H1 (cell line): Measurements from ENCODE around the gene FHL2. TPM values are rescaled to one million over a fixed set of nuclear protein-coding genes. Genes with fewer than 3 reads are reported as not detected.

ENCODE experiments used
- CTCF ChIA-PET: fragments of 300-600 bp; sonication (Branson Sonifier 250); formaldehyde crosslinking; loops from one replicate; lab custom pipeline; 2021; ENCODE audit not compliant: partially characterized antibody; lab: Charles Lee
- POLR2A ChIA-PET: fragments of 300-600 bp; sonication (Branson Sonifier 250); formaldehyde crosslinking; loops from one replicate; lab custom pipeline; 2021; ENCODE audit warnings: inconsistent platforms; ENCODE audit not compliant: partially characterized antibody; lab: Charles Lee
- DNase-seq, 2 experiments: peaks; one replicate each; pipeline versions ENCODE4 v3.0.0 to v3.0.0-alpha.2; 2010 to 2022; ENCODE audit warnings: low spot score in 2 of 2, low read depth in 1 of 2, mixed read lengths in 1 of 2
- FAIRE-seq: peaks from 2 replicates; lab custom pipeline; 2011; peaks lifted over from hg19 to GRCh38; lab: Jason Lieb, UNC
- H2AFZ ChIP-seq: 2 replicates; pipeline ENCODE4 v1.8.1; 2012; ENCODE audit warnings: low read length, inconsistent platforms
- H2AK5ac ChIP-seq: 2 replicates; pipeline ENCODE4 v1.6.1; 2013; ENCODE audit warnings: low read depth, low read length
- H2BK120ac ChIP-seq: replicated peaks from 2 replicates; pipeline ENCODE3; 2013; ENCODE audit warnings: low read depth, low read length, inconsistent platforms
- H2BK12ac ChIP-seq: 2 replicates; pipeline ENCODE4 v1.6.1; 2013; ENCODE audit warnings: low read depth, low read length
- H2BK15ac ChIP-seq: 2 replicates; pipeline ENCODE4 v1.6.1; 2013; ENCODE audit warnings: low read length
- H2BK20ac ChIP-seq: 2 replicates; pipeline ENCODE4 v1.6.1; 2013; ENCODE audit warnings: low read length
- H2BK5ac ChIP-seq: 2 replicates; pipeline ENCODE4 v1.6.1; 2013; ENCODE audit warnings: low read depth, low read length
- H3K14ac ChIP-seq: 2 replicates; pipeline ENCODE4 v1.6.1; 2013; ENCODE audit warnings: inconsistent platforms; ENCODE audit not compliant: insufficient read length
- H3K18ac ChIP-seq: 2 replicates; pipeline ENCODE4 v1.6.1; 2013; ENCODE audit warnings: low read length; ENCODE audit errors: extremely low read depth
- H3K23ac ChIP-seq: 2 replicates; pipeline ENCODE4 v1.6.1; 2013; ENCODE audit warnings: inconsistent platforms; ENCODE audit not compliant: insufficient read length
- H3K23me2 ChIP-seq: 2 replicates; pipeline ENCODE4 v1.6.1; 2013; ENCODE audit warnings: low read depth, low read length
- H3K27ac ChIP-seq: 2 replicates; pipeline ENCODE4 v1.6.1; 2011; ENCODE audit warnings: low read depth, low read length, inconsistent platforms
- H3K27me3 ChIP-seq, 4 experiments: replicated peaks in 1 of 4; 1 replicate in 1 of 4; 2 replicates in 3 of 4; pipeline versions ENCODE4 v1.6.1 to v1.8.1; 2011 to 2013; ENCODE audit warnings: low read length in 3 of 4, mild to moderate bottlenecking in 3 of 4, inconsistent platforms in 2 of 4, mixed read lengths in 2 of 4, moderate library complexity in 1 of 4; ENCODE audit not compliant: control insufficient read depth in 3 of 4, insufficient read depth in 3 of 4; ENCODE audit errors: extremely low read depth in 1 of 4
- H3K36me3 ChIP-seq, 4 experiments: 2 replicates each; pipeline versions ENCODE4 v1.6.1 to v1.8.1; 2011 to 2013; ENCODE audit warnings: mild to moderate bottlenecking in 4 of 4, low read length in 3 of 4, moderate library complexity in 2 of 4, control low read depth in 1 of 4, inconsistent platforms in 1 of 4; ENCODE audit not compliant: insufficient read depth in 4 of 4, control insufficient read depth in 2 of 4
- H3K4ac ChIP-seq: replicated peaks from 2 replicates; pipeline ENCODE3; 2013; ENCODE audit warnings: low read length, low read depth, mixed read lengths, inconsistent platforms; ENCODE audit not compliant: insufficient read length
- H3K4me1 ChIP-seq, 4 experiments: replicated peaks in 1 of 4; 1 replicate in 1 of 4; 2 replicates in 3 of 4; pipeline versions ENCODE4 v1.6.1 to v1.8.1; 2011 to 2013; ENCODE audit warnings: low read length in 3 of 4, inconsistent platforms in 2 of 4, mixed read lengths in 1 of 4; ENCODE audit not compliant: insufficient read depth in 4 of 4, control insufficient read depth in 3 of 4
- H3K4me2 ChIP-seq, 2 experiments: 2 replicates each; pipeline versions ENCODE4 v1.6.1 to v1.8.1; 2011 to 2013; ENCODE audit warnings: low read depth in 2 of 2, low read length in 2 of 2, control low read depth in 1 of 2, inconsistent platforms in 1 of 2, mild to moderate bottlenecking in 1 of 2; ENCODE audit not compliant: insufficient read depth in 1 of 2
- H3K4me3 ChIP-seq, 4 experiments: fragments of 200-600, 300-600 bp in 1 of 4; sonication (generic), shearing (Covaris generic), sonication (Bioruptor Twin) in 1 of 4; 2 replicates each; pipeline versions ENCODE4 v1.5.1 to v1.8.1; 2011 to 2016; ENCODE audit warnings: low read length in 4 of 4, low read depth in 3 of 4, control low read depth in 2 of 4, inconsistent platforms in 2 of 4, mild to moderate bottlenecking in 2 of 4, mixed read lengths in 1 of 4, moderate library complexity in 1 of 4; ENCODE audit not compliant: insufficient read depth in 2 of 4; ENCODE audit errors: extremely low read depth in 1 of 4
- H3K56ac ChIP-seq: replicated peaks from 2 replicates; pipeline ENCODE3; 2013; ENCODE audit warnings: low read depth, mild to moderate bottlenecking, mixed read lengths, low read length, inconsistent platforms; ENCODE audit not compliant: insufficient read length
- H3K79me1 ChIP-seq: 2 replicates; pipeline ENCODE4 v1.6.1; 2013; ENCODE audit warnings: low read depth, low read length, control low read depth
- H3K79me2 ChIP-seq, 2 experiments: 2 replicates each; pipeline versions ENCODE4 v1.6.1 to v1.8.1; 2012 to 2013; ENCODE audit warnings: low read length in 2 of 2, mild to moderate bottlenecking in 2 of 2, inconsistent platforms in 1 of 2; ENCODE audit not compliant: insufficient read depth in 2 of 2, control insufficient read depth in 1 of 2
- H3K9ac ChIP-seq, 4 experiments: replicated peaks in 1 of 4; 1 replicate in 1 of 4; 2 replicates in 3 of 4; pipeline versions ENCODE4 v1.6.1 to v1.8.1; 2011 to 2013; ENCODE audit warnings: low read depth in 3 of 4, low read length in 3 of 4, control low read depth in 2 of 4, mild to moderate bottlenecking in 2 of 4, moderate library complexity in 2 of 4, inconsistent platforms in 1 of 4; ENCODE audit errors: extremely low read depth in 1 of 4
- H3K9me3 ChIP-seq, 2 experiments: 2 replicates each; pipeline versions ENCODE4 v1.6.1 to v1.8.1; 2012 to 2013; ENCODE audit warnings: mild to moderate bottlenecking in 2 of 2, moderate library complexity in 2 of 2, control low read depth in 1 of 2, inconsistent platforms in 1 of 2, low read depth in 1 of 2, low read length in 1 of 2, mixed read lengths in 1 of 2; ENCODE audit not compliant: insufficient read depth in 2 of 2
- H4K20me1 ChIP-seq, 2 experiments: replicated peaks in 1 of 2; 2 replicates each; pipeline versions ENCODE3 to v1.8.1; 2011 to 2013; ENCODE audit warnings: inconsistent platforms in 2 of 2, low read length in 2 of 2, mild to moderate bottlenecking in 1 of 2; ENCODE audit not compliant: insufficient read depth in 2 of 2, control insufficient read depth in 1 of 2
- H4K5ac ChIP-seq: 2 replicates; pipeline ENCODE4 v1.6.1; 2013; ENCODE audit warnings: low read length, low read depth, mixed read lengths, inconsistent platforms; ENCODE audit not compliant: insufficient read length
- H4K8ac ChIP-seq: 2 replicates; pipeline ENCODE4 v1.8.0; 2013; ENCODE audit warnings: mild to moderate bottlenecking, moderate library complexity, low read length, inconsistent platforms; ENCODE audit not compliant: insufficient read depth; ENCODE audit errors: extremely low read depth
- H4K91ac ChIP-seq: replicated peaks from 2 replicates; pipeline ENCODE3; 2013; ENCODE audit warnings: low read length, mixed read lengths, inconsistent platforms; ENCODE audit not compliant: insufficient read length
- SIN3A ChIP-seq, 2 experiments: IDR thresholded peaks in 1 of 2; conservative IDR thresholded peaks in 1 of 2; 2 replicates each; pipeline ENCODE4 v1.6.1; 2011 to 2012; ENCODE audit warnings: low read length in 2 of 2, improper control_type of control experiment in 1 of 2, low read depth in 1 of 2, mild to moderate bottlenecking in 1 of 2
- ZNF274 ChIP-seq: IDR thresholded peaks from 2 replicates; pipeline ENCODE4 v1.7.0; 2012; ENCODE audit warnings: low read length, borderline replicate concordance; ENCODE audit errors: extremely low read depth
- WGBS, 2 experiments: shearing (Covaris generic) in 1 of 2; methylation state at CpG; one replicate each; pipeline versions ENCODE4 v1.1.6 to v1.1.7; 2013 to 2015; ENCODE audit warnings: low lambda C conversion rate in 2 of 2, mixed read lengths in 2 of 2, inconsistent platforms in 1 of 2, low coverage in 1 of 2, missing lambda C conversion rate in 1 of 2; ENCODE audit not compliant: insufficient replicate concordance in 2 of 2, insufficient coverage in 1 of 2, insufficient read length in 1 of 2; ENCODE audit errors: extremely low coverage in 1 of 2, missing lambda C conversion rate in 1 of 2; 5-methylcytosine and 5-hydroxymethylcytosine counted together
- polyA plus RNA-seq, 7 experiments: library from polyadenylated mRNA; depleted of rRNA in 3 of 7; stranded (reverse) in 5 of 7; unstranded in 2 of 7; fragments of >200 nt in 5 of 7; fragments of 200-250 nt in 2 of 7; gene quantifications; 1 replicate in 5 of 7; 2 replicates in 1 of 7; 4 replicates in 1 of 7; pipeline versions ENCODE4 v1.2.1 to v1.2.3, GENCODE V29; 2011 to 2013; ENCODE audit warnings: missing spikeins in 2 of 7, mixed read lengths in 2 of 7
- total RNA-seq: library from RNA; stranded (reverse); fragmentation: NEBNext Ultra II Directional; extraction: Animal tissue kit (Norgen Biotek cat#: 25700); gene quantifications from 2 replicates; pipeline ENCODE4 v1.2.1, GENCODE V29; 2021
- TF ChIP-seq, protein P1 (sequence below): IDR thresholded peaks from 2 replicates; pipeline ENCODE4 v1.6.1; 2012; ENCODE audit warnings: inconsistent platforms
- TF ChIP-seq, protein P2 (sequence below): IDR thresholded peaks from 2 replicates; pipeline ENCODE4 v1.6.1; 2012; ENCODE audit warnings: inconsistent platforms

Gene FHL2
- total and polyA plus RNA-seq, 2 of the 8 experiments (the other 6 are each of a cell fraction or from before 2014, with no cell fraction given): 33.2 to 64.3 TPM

DNA sequence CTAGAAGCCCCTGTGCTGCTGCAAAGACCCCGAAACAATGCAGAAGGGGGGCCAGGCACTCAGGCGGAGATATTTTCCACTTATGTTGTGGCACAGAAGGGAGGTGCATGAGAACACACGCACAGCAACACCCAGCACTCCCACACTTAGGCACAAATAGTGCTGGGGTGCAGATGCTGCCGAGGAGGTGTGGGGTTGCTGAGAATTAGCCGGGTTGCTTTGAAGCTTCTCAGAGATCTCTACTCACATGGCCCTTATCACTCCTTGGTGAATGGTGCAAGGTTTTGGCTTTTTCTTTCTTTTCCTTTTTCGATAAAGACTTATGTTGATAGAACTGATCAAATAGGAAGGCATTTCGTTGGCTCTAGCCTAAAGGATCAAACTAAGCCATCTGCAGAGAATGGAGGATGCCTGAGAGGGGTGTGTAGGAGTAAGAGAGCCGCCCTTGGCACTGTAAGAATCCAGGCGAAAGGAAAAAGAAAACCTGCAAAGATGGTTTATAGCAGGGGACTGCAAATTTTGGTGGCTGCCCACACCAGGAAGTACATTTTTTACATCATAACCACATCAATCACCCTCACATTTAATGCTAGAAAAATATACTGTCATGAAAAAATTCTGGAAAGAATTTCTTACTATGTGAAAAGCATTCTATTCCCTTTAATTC lies 27.9 kb upstream of the FHL2 start:
- Histone ChIP-seq H4K5ac (no peak overlapping the region), H3K9me3 (no peaks in the 10 kb centered on the region), H2AFZ (peak overlapping the region; percentile 92; the same call in 1 of the 2 replicates), H2AK5ac (no peak overlapping the region), H3K79me2 (no peaks in the 10 kb centered on the region), H3K36me3 (no peaks in the 10 kb centered on the region), H2BK12ac (peak overlapping the region; percentile 78; the same call in 1 of the 2 replicates), H2BK15ac (no peak overlapping the region), H3K56ac (no peak overlapping the region), H3K14ac (no peak overlapping the region), H2BK20ac (0 out of 2 replicates have a peak overlapping the region, but pooled peaks have one; percentile 43), H3K27me3 (no peaks in the 10 kb centered on the region), H3K4ac (no peak overlapping the region), H4K91ac (no peak overlapping the region), H2BK5ac (peak overlapping the region; percentile 67; the same call in 1 of the 2 replicates), H4K20me1 (no peaks in the 10 kb centered on the region), H3K4me2 (peak overlapping the region in 1 of 2 experiments; percentile 22; a peak in 2 of 4 replicates), H3K4me1 (peaks cover 3 to 19% (median 11%) of the 10 kb centered on the region in 4 experiments; a peak in 6 of 7 replicates), H3K18ac (peak overlapping the region; percentile 76), H3K23ac (no peak overlapping the region), H2BK120ac (no peak overlapping the region), H3K79me1 (no peaks in the 10 kb centered on the region; the same call in 1 of the 2 replicates), H3K27ac (no peak overlapping the region), H3K23me2 (no peaks in the 10 kb centered on the region), H3K9ac (no peak overlapping the region), H3K4me3 (peak overlapping the region in 1 of 4 experiments; percentile 12; a peak in 1 of 8 replicates), H4K8ac (no peak overlapping the region)
- DNase-seq (no peak), FAIRE-seq (no peak)
- CTCF ChIA-PET: interaction anchor here (0.8 to 1.6 kb wide), 4 partner anchors 8 to 29 kb away, joined by 3 read pairs; partner anchors contain the start of gene FHL2
- 66% methylated on average over 9 of the region's 9 CpGs; no CpG with 5 or more reads in 1 of the 2 experiments for WGBS, 2 experiments
- POLR2A ChIA-PET: interaction anchor here (1.0 to 2.5 kb wide), 4 partner anchors 23 to 48 kb away, joined by 3 to 13 read pairs (median 4); partner anchors contain the start of gene FHL2
- no peak for TF ChIP-seq SIN3A (conservative IDR thresholded peaks at IDR 0.05 in 1 of 2, IDR thresholded peaks at IDR 0.05 in 1 of 2; ENCODE audit: low read depth in 1 of 2, low read length in 2 of 2)
- no peak for TF ChIP-seq ZNF274
- TF ChIP-seq, protein P1, sequence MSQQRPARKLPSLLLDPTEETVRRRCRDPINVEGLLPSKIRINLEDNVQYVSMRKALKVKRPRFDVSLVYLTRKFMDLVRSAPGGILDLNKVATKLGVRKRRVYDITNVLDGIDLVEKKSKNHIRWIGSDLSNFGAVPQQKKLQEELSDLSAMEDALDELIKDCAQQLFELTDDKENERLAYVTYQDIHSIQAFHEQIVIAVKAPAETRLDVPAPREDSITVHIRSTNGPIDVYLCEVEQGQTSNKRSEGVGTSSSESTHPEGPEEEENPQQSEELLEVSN: no peak
- TF ChIP-seq, protein P2, sequence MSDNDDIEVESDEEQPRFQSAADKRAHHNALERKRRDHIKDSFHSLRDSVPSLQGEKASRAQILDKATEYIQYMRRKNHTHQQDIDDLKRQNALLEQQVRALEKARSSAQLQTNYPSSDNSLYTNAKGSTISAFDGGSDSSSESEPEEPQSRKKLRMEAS: no peak
